ENCODE measurements around the gene UBA5.
"Not testable (repeated sequence)": the region's sequence is repeated elsewhere in the genome, so short reads cannot be mapped to it uniquely, and the experiment has no call there.

UBA5 gene

GRCh38 chr3:132660052-132660810 lies at the start of gene UBA5:
Gene UBA5 (plus strand): TSS chr3:132660329. CDS start chr3:132660538, 209 bp downstream.
- peak; percentile 66 for DNase-seq

GRCh38 chr3:132615301-132615700 lies 44.8 kb upstream of the UBA5 start:
- not testable (repeated sequence) for DNase-seq

- DNase-seq = no peak
Measured at GRCh38 chr3:132615881-132616280, 44.2 kb upstream of the UBA5 start.

GRCh38 chr3:132616780-132617179 lies 43.3 kb upstream of the UBA5 start:
- no peak for DNase-seq

- DNase-seq = no peak
Measured at GRCh38 chr3:132622148-132622547, 38.0 kb upstream of the UBA5 start.

GRCh38 chr3:132622761-132623160 lies 37.4 kb upstream of the UBA5 start:
- no peak for DNase-seq

- DNase-seq = no peak
Measured at GRCh38 chr3:132623646-132624045, 36.5 kb upstream of the UBA5 start.

GRCh38 chr3:132624790-132625189 lies 35.3 kb upstream of the UBA5 start:
- no peak for DNase-seq

- DNase-seq = no peak
Measured at GRCh38 chr3:132625613-132626012, 34.5 kb upstream of the UBA5 start.

GRCh38 chr3:132626955-132627354 lies 33.2 kb upstream of the UBA5 start:
- DNase-seq = no peak

- DNase-seq = no peak
Measured at GRCh38 chr3:132628157-132628556, 32.0 kb upstream of the UBA5 start.

GRCh38 chr3:132629928-132630327 lies 30.2 kb upstream of the UBA5 start:
- DNase-seq = no peak

- no peak for DNase-seq
Measured at GRCh38 chr3:132630612-132631011, 29.5 kb upstream of the UBA5 start.

GRCh38 chr3:132635052-132635451 lies 25.1 kb upstream of the UBA5 start:
- DNase-seq = no peak

- DNase-seq = no peak
Measured at GRCh38 chr3:132637590-132637989, 22.5 kb upstream of the UBA5 start.

- no peak for DNase-seq
Measured at GRCh38 chr3:132638706-132639105, 21.4 kb upstream of the UBA5 start.

GRCh38 chr3:132641427-132641826 lies 18.7 kb upstream of the UBA5 start:
- not testable (repeated sequence) for DNase-seq

GRCh38 chr3:132641837-132642538 lies 18.1 kb upstream of the UBA5 start:
- DNase-seq = no peak

- DNase-seq = no peak
Measured at GRCh38 chr3:132642539-132642847, 17.6 kb upstream of the UBA5 start.

- no peak for DNase-seq
Measured at GRCh38 chr3:132643366-132643765, 16.8 kb upstream of the UBA5 start.

GRCh38 chr3:132645058-132645457 lies 15.1 kb upstream of the UBA5 start:
- DNase-seq = no peak

GRCh38 chr3:132650153-132650552 lies 10.0 kb upstream of the UBA5 start:
- no peak for DNase-seq

- DNase-seq = no peak
Measured at GRCh38 chr3:132652640-132653270, 7.4 kb upstream of the UBA5 start.

GRCh38 chr3:132654190-132654589 lies 5.9 kb upstream of the UBA5 start:
- DNase-seq = no peak

Data from activated CD8-positive, alpha-beta memory T cell treated with anti-CD3 and anti-CD28 coated beads, Interleukin-2, amount 50 U/mL, for 4 hours (primary cell).